Adrenal gland (tissue), 5 donors: ENCODE measurements around the gene SLC4A5.

Source experiments
- POLR2A ChIP-seq, 2 donors: fragments of 450-650 bp; IDR thresholded peaks; one replicate each; pipeline ENCODE4 v1.6.1; 2017; ENCODE audit warnings: antibody characterized with exemption in 2 of 2, mild to moderate bottlenecking in 2 of 2, moderate library complexity in 1 of 2
- TF ChIP-seq, protein P1 (sequence below), 6 experiments: fragments of 450-650 bp in 4 of 6; fragments of 200-600 bp in 2 of 6; sonication (generic) in 1 of 6; IDR thresholded peaks; 1 replicate in 5 of 6; 2 replicates in 1 of 6; pipeline versions ENCODE4 v1.5.1 to v1.8.0; 2016 to 2021; ENCODE audit warnings: antibody characterized with exemption in 6 of 6, mild to moderate bottlenecking in 2 of 6, moderate library complexity in 1 of 6
- donor health status: DM: no; HTN: no; CAD: no.

DNA sequence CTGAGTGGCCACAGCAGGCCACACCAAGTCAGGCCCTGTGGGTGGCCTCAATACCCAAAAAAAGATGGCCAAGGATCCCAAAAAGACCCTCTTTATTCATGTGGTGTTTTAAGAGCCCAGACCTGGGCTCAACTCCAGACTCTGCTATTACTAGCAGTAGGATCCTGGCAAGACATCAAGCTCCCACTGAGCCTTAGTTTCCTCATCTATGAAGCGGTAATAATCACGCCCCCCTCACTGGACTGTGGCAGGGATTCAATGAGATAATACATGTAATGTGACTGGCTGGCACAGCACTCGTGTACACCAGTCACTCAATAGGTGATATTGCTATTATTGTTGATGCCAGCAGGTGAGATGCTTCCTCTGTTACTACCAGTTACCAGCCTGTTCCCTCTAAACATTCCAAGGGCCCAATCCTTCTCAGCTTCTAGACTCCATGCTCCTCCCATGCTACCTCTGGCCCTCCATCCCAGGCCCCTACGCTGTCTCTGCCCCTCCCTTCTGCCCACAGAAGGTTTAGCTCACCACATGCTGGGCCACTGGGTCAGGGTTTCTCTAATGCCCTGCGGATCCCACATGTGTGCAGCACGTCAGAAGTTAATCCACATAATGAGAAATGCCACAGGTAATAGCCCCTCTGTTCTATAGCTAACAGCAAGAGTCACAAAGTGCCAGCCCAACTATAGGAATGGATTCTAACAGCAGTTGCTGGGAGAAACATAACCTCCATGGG is 51.2 kb downstream of the SLC4A5 start:
- TF ChIP-seq, protein P1, sequence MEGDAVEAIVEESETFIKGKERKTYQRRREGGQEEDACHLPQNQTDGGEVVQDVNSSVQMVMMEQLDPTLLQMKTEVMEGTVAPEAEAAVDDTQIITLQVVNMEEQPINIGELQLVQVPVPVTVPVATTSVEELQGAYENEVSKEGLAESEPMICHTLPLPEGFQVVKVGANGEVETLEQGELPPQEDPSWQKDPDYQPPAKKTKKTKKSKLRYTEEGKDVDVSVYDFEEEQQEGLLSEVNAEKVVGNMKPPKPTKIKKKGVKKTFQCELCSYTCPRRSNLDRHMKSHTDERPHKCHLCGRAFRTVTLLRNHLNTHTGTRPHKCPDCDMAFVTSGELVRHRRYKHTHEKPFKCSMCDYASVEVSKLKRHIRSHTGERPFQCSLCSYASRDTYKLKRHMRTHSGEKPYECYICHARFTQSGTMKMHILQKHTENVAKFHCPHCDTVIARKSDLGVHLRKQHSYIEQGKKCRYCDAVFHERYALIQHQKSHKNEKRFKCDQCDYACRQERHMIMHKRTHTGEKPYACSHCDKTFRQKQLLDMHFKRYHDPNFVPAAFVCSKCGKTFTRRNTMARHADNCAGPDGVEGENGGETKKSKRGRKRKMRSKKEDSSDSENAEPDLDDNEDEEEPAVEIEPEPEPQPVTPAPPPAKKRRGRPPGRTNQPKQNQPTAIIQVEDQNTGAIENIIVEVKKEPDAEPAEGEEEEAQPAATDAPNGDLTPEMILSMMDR (IDR thresholded peaks at IDR 0.05), result no peak
- no peak for TF ChIP-seq POLR2A (IDR thresholded peaks at IDR 0.05)
